OCI-LY7 (cell line): Measurements from ENCODE around the gene ZC3H14. TPM values are rescaled to one million over a fixed set of nuclear protein-coding genes. Genes with fewer than 3 reads are reported as not detected.

ENCODE experiments used
- BruUV-seq: library from RNA; stranded (reverse); fragments of 400-500 nt; replicated peaks from 2 replicates; lab custom pipeline; 2021; lab: Mats Ljungman, UMichigan
- CTCF ChIA-PET: fragments of 300-600 bp; sonication (Branson Sonifier 250); formaldehyde crosslinking; loops from one replicate; lab custom pipeline; 2022; ENCODE audit warnings: antibody characterized with exemption; ENCODE audit not compliant: unreplicated experiment; lab: Charles Lee
- POLR2A ChIA-PET: fragments of 300-600 bp; sonication (Branson Sonifier 250); formaldehyde crosslinking; loops from one replicate; lab custom pipeline; 2022; ENCODE audit warnings: antibody characterized with exemption; lab: Charles Lee
- DNase-seq: peaks from one replicate; pipeline ENCODE4 v3.0.0-alpha.2; 2015; ENCODE audit warnings: low spot score
- H2AFZ ChIP-seq: fragments of 200-600 bp; sonication (generic), shearing (Covaris generic); 2 replicates; pipeline ENCODE4 v1.6.1; 2014; ENCODE audit warnings: mild to moderate bottlenecking, antibody characterized with exemption, low read length, moderate library complexity
- H3K27ac ChIP-seq: fragments of 200-600 bp; sonication (generic); 2 replicates; pipeline ENCODE4 v1.5.1; 2014; ENCODE audit warnings: mixed run types, low read depth, mild to moderate bottlenecking, moderate library complexity, low read length, inconsistent platforms; ENCODE audit not compliant: poor library complexity, severe bottlenecking
- H3K36me3 ChIP-seq: fragments of 200-600 bp; sonication (generic); 2 replicates; pipeline ENCODE4 v1.6.1; 2014; ENCODE audit warnings: mild to moderate bottlenecking, antibody characterized with exemption, low read length, moderate library complexity, mixed read lengths; ENCODE audit not compliant: insufficient read depth
- H3K4me1 ChIP-seq: fragments of 200-600 bp; sonication (generic); 2 replicates; pipeline ENCODE4 v1.5.1; 2014; ENCODE audit warnings: mild to moderate bottlenecking, low read length; ENCODE audit not compliant: insufficient read depth, poor library complexity, severe bottlenecking
- H3K4me2 ChIP-seq: fragments of 200-600 bp; sonication (generic); 2 replicates; pipeline ENCODE4 v1.6.1; 2014; ENCODE audit warnings: mild to moderate bottlenecking, low read length
- H3K4me3 ChIP-seq: fragments of 200-600 bp; sonication (generic); 2 replicates; pipeline ENCODE4 v1.5.1; 2014; ENCODE audit warnings: mild to moderate bottlenecking, low read depth, low read length; ENCODE audit not compliant: poor library complexity, severe bottlenecking
- H3K79me2 ChIP-seq: fragments of 200-600 bp; sonication (generic); 2 replicates; pipeline ENCODE4 v1.6.1; 2016; ENCODE audit warnings: low read depth, mild to moderate bottlenecking, low read length, moderate library complexity, mixed read lengths; ENCODE audit not compliant: insufficient read depth
- H3K9me2 ChIP-seq: fragments of 200-600 bp; sonication (generic); 2 replicates; pipeline ENCODE4 v1.6.1; 2016; ENCODE audit warnings: mild to moderate bottlenecking, low read length, mixed read lengths; ENCODE audit not compliant: insufficient read depth
- H3K9me3 ChIP-seq: fragments of 200-600 bp; sonication (generic); 2 replicates; pipeline ENCODE4 v1.6.1; 2014; ENCODE audit warnings: mild to moderate bottlenecking, mixed run types, low read length, mixed read lengths
- H4K20me1 ChIP-seq: fragments of 200-600 bp; sonication (generic); 2 replicates; pipeline ENCODE4 v1.6.1; 2014; ENCODE audit warnings: mild to moderate bottlenecking, antibody characterized with exemption, low read length, moderate library complexity, mixed read lengths; ENCODE audit not compliant: insufficient read depth
- EZH2phosphoT487 ChIP-seq: fragments of 200-600 bp; sonication (generic); IDR thresholded peaks from 2 replicates; pipeline ENCODE4 v1.6.1; 2018; ENCODE audit warnings: low read depth, borderline replicate concordance, mild to moderate bottlenecking, mixed run types, antibody characterized with exemption, low read length, moderate library complexity, mixed read lengths
- intact Hi-C: fragments of 100-400 bp; cut with micrococcal nuclease; formaldehyde crosslinking; loops from one replicate; pipeline ENCODE4 v1.10.0; 2022; ENCODE audit not compliant: unreplicated experiment
- total RNA-seq, 2 experiments: library from RNA; depleted of rRNA in 1 of 2; stranded (reverse); fragments of >200 nt in 1 of 2; shearing (Covaris generic) in 1 of 2; gene quantifications; 2 replicates each; pipeline ENCODE4 v1.2.3, GENCODE V29; 2014 to 2022
- TF ChIP-seq, protein P1 (sequence below): fragments of 200-600 bp; sonication (generic); conservative IDR thresholded peaks from 2 replicates; pipeline ENCODE4 v1.5.1; 2014; ENCODE audit warnings: mild to moderate bottlenecking, antibody characterized with exemption, low read length, moderate library complexity, mixed read lengths

Gene ZC3H14
- total RNA-seq, 2 experiments from 2014 or later, result 36.6 to 53.5 TPM

DNA sequence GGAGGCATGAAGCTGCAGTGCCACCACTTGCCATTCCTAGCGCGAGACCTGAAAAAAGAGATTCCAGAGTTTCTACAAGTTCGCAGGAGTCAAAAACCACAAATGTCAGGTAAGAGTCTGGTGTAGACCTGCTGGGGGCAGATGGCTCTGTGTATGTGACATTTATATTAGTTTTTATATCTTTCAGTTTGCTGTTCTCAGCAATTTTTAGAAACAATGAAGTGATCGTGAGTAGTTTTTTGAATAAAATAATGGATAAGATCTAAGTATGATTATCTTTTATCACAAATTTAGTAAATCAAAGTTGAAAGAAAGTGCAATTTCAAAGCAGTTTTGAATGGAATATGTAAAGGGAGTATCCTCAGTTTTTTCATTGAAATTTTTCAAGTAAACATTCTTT, 9.3 kb downstream of the ZC3H14 start:
- Histone ChIP-seq H3K4me3 (no peak overlapping the region), H3K4me1 (no peaks in the 10 kb centered on the region), H4K20me1 (no peaks in the 10 kb centered on the region), H3K27ac (no peak overlapping the region), H3K4me2 (no peak overlapping the region), H3K79me2 (no peaks in the 10 kb centered on the region), H2AFZ (no peak overlapping the region), H3K9me2 (no peaks in the 10 kb centered on the region), H3K36me3 (peaks cover 95% of the 10 kb centered on the region), H3K9me3 (peaks cover 11% of the 10 kb centered on the region)
- no peak for TF ChIP-seq EZH2phosphoT487
- TF ChIP-seq, protein P1, sequence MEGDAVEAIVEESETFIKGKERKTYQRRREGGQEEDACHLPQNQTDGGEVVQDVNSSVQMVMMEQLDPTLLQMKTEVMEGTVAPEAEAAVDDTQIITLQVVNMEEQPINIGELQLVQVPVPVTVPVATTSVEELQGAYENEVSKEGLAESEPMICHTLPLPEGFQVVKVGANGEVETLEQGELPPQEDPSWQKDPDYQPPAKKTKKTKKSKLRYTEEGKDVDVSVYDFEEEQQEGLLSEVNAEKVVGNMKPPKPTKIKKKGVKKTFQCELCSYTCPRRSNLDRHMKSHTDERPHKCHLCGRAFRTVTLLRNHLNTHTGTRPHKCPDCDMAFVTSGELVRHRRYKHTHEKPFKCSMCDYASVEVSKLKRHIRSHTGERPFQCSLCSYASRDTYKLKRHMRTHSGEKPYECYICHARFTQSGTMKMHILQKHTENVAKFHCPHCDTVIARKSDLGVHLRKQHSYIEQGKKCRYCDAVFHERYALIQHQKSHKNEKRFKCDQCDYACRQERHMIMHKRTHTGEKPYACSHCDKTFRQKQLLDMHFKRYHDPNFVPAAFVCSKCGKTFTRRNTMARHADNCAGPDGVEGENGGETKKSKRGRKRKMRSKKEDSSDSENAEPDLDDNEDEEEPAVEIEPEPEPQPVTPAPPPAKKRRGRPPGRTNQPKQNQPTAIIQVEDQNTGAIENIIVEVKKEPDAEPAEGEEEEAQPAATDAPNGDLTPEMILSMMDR, result no peak
- ChIA-PET POLR2A (no interaction called here), CTCF (no interaction called here)
- BruUV-seq, result no TSS peak
- intact Hi-C loops, result no loop called here
- DNase-seq, result no peak

DNA sequence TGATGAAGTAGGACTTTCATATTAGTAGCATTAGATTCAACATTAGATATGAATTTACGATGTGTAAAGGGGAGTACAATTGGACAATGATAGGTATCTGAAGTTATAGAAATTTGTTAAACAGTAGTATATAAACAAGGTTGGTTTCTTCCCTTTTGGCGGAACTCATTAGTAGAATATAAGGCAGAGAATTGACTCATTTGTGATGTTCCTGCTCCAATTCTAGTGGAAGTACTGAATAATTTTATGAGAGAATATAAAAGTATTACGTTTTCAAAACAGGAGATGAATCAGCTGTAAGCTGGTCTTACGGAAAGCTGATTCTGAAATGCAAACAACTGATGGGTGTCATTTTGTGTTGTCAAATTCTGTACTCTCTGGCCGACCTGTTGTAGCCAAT, 13.4 kb downstream of the ZC3H14 start:
- Histone ChIP-seq H4K20me1 (no peaks in the 10 kb centered on the region), H2AFZ (no peak overlapping the region), H3K79me2 (no peaks in the 10 kb centered on the region), H3K9me2 (no peaks in the 10 kb centered on the region), H3K9me3 (no peaks in the 10 kb centered on the region), H3K4me3 (no peak overlapping the region), H3K36me3 (peaks cover 93% of the 10 kb centered on the region), H3K27ac (no peak overlapping the region), H3K4me1 (no peaks in the 10 kb centered on the region), H3K4me2 (no peak overlapping the region)
- ChIA-PET POLR2A (no interaction called here), CTCF (no interaction called here)
- TF ChIP-seq, protein P1, result no peak
- no peak for TF ChIP-seq EZH2phosphoT487
- no TSS peak for BruUV-seq
- intact Hi-C loops, result no loop called here
- DNase-seq, result no peak

DNA sequence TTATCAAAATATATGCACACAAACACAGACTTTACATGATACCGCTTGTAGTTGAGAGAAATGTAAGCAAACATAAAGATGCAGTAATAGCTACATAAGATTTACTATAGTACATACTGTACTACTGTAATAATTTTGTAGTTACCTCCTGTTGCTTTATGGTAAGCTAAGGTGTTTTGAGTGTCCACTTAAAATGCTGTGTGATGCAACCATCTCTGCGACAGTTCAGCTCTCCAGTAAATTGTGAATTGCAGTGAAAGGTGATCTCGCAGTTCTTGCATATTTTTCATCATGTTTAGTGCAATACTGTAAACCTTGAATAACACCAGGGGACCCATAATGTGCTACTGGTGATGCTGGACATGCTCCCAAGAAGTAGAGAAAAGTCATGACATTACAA, 21.6 kb downstream of the ZC3H14 start:
- no TSS peak for BruUV-seq
- no peaks in the 10 kb centered on the region for H4K20me1 ChIP-seq
- H3K9me3 ChIP-seq, result no peaks in the 10 kb centered on the region
- no peak overlapping the region for H3K4me3 ChIP-seq
- no peak for DNase-seq
- no peaks in the 10 kb centered on the region for H3K79me2 ChIP-seq
- intact Hi-C loops, result no loop called here
- H3K36me3 ChIP-seq, result peaks cover 89% of the 10 kb centered on the region
- no peaks in the 10 kb centered on the region for H3K4me1 ChIP-seq
- no peak overlapping the region for H3K4me2 ChIP-seq
- H3K9me2 ChIP-seq, result no peaks in the 10 kb centered on the region
- H3K27ac ChIP-seq, result no peak overlapping the region
- no peak overlapping the region for H2AFZ ChIP-seq
- ChIA-PET POLR2A (no interaction called here), CTCF (no interaction called here)
- TF ChIP-seq, protein P1, result no peak
- TF ChIP-seq EZH2phosphoT487, result no peak
